Measurements from ENCODE around the gene AMBN.
A peak's percentile ranks its signal among the peaks of the same experiment; 100 is the strongest.
"Not testable (repeated sequence)": the region's sequence is repeated elsewhere in the genome, so short reads cannot be mapped to it uniquely, and the experiment has no call there.

The AMBN gene

GRCh38 chr4:70632028-70632427 lies 40.0 kb downstream of the AMBN start:
- H3K27ac ChIP-seq: no peak overlapping the region
- H3K9me3 ChIP-seq: no peaks in the 10 kb centered on the region
- intact Hi-C loops (cut with DNase I; ENCODE audit: low total_unique reads): no loop called here
- no peak overlapping the region for H3K4me3 ChIP-seq
- H3K4me1 ChIP-seq: peaks cover 0 to 7% (median under 1%) of the 10 kb centered on the region in 4 donors
- TF ChIP-seq, protein P1, sequence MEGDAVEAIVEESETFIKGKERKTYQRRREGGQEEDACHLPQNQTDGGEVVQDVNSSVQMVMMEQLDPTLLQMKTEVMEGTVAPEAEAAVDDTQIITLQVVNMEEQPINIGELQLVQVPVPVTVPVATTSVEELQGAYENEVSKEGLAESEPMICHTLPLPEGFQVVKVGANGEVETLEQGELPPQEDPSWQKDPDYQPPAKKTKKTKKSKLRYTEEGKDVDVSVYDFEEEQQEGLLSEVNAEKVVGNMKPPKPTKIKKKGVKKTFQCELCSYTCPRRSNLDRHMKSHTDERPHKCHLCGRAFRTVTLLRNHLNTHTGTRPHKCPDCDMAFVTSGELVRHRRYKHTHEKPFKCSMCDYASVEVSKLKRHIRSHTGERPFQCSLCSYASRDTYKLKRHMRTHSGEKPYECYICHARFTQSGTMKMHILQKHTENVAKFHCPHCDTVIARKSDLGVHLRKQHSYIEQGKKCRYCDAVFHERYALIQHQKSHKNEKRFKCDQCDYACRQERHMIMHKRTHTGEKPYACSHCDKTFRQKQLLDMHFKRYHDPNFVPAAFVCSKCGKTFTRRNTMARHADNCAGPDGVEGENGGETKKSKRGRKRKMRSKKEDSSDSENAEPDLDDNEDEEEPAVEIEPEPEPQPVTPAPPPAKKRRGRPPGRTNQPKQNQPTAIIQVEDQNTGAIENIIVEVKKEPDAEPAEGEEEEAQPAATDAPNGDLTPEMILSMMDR (IDR thresholded peaks at IDR 0.05): no peak
- no peaks in the 10 kb centered on the region for H3K27me3 ChIP-seq
- DNase-seq: no peak
- no peaks in the 10 kb centered on the region for H3K36me3 ChIP-seq

GRCh38 chr4:70634482-70634881 lies 42.4 kb downstream of the AMBN start:
- H3K4me1 ChIP-seq: peaks cover 0 to 17% (median 2%) of the 10 kb centered on the region in 4 donors
- intact Hi-C loops (cut with DNase I; ENCODE audit: low total_unique reads): no loop called here
- no peaks in the 10 kb centered on the region for H3K36me3 ChIP-seq
- DNase-seq: no peak
- no peaks in the 10 kb centered on the region for H3K9me3 ChIP-seq
- no peak overlapping the region for H3K27ac ChIP-seq
- no peak overlapping the region for H3K4me3 ChIP-seq
- TF ChIP-seq, protein P1 (IDR thresholded peaks at IDR 0.05): no peak
- H3K27me3 ChIP-seq: no peaks in the 10 kb centered on the region

DNA sequence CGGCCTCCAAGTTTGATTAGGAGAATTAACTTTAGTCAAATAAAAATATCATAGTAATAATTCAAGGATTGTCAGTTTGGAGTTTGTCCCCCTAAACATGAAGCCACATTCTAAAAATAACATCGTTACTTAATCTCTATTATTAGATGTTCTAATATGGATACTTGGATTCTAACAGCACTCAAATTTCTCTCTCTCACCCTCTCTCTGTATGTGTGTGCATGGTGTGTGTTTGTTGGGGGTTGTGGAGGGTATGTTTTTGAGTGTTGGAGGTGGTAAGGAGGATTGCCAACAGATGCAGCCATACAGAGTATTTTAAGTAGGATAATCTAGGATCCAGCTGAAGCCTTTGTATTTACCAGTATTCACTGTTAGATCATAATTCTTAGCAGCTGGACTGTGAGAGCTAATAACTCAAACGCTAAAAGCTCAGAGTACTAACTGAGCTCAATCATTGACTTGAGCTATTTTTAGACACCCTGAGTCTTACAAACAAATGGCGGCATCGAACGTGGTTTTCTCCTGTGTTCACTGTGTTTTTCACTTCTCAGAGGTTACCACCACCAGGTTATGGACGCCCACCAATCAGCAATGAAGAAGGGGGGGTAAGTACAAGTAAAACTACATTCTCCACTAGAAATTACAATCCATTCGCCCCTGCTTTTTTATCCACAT lies 45.3 kb downstream of the AMBN start:
- H3K4me3 ChIP-seq: peak overlapping the region; percentile 7 to 23
- H3K27me3 ChIP-seq: no peaks in the 10 kb centered on the region
- H3K4me1 ChIP-seq: peaks cover 0 to 17% (median 2%) of the 10 kb centered on the region in 4 donors
- TF ChIP-seq, protein P1 (IDR thresholded peaks at IDR 0.05): no peak
- peak overlapping the region; percentile 55 to 59 for H3K27ac ChIP-seq
- intact Hi-C loops (cut with DNase I; ENCODE audit: low total_unique reads): no loop called here
- DNase-seq: no peak
- H3K9me3 ChIP-seq: no peaks in the 10 kb centered on the region
- H3K36me3 ChIP-seq: no peaks in the 10 kb centered on the region

GRCh38 chr4:70640192-70640591 lies 48.1 kb downstream of the AMBN start:
- intact Hi-C loops (cut with DNase I; ENCODE audit: low total_unique reads): no loop called here
- TF ChIP-seq, protein P1 (IDR thresholded peaks at IDR 0.05): no peak
- H3K27ac ChIP-seq: no peak overlapping the region

DNA sequence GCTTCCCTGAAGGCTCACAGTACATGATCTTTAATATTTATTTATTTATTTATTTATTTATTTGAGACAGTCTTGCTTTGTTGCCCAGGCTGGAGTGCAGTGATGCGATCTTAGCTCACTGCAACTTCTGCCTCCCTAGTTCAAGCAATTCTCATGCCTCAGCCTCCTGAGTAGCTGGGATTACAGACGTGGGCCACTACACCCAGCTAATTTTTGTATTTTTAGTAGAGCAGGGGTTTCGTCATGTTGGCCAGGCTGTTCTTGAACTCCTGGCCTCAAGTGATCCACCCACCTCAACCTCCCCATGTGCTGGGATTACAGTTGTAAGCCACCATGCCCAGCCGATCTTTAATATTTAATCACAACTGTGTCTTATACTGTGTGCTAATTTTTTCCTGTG lies 58.7 kb downstream of the AMBN start:
- H3K4me3 ChIP-seq; H3K27me3 ChIP-seq; H3K27ac ChIP-seq; H3K36me3 ChIP-seq; intact Hi-C loops (cut with DNase I; ENCODE audit: low total_unique reads); H3K4me1 ChIP-seq; H3K9me3 ChIP-seq; DNase-seq: not testable (repeated sequence)

More at GRCh38 chr4:70640192-70640591, 48.1 kb downstream of the AMBN start:
- H3K4me3 ChIP-seq: no peak overlapping the region
- no peaks in the 10 kb centered on the region for H3K27me3 ChIP-seq
- H3K9me3 ChIP-seq: no peaks in the 10 kb centered on the region
- H3K4me1 ChIP-seq: peaks cover 0 to 17% (median 2%) of the 10 kb centered on the region in 4 donors
- no peak for DNase-seq
- H3K36me3 ChIP-seq: no peaks in the 10 kb centered on the region

DNA sequence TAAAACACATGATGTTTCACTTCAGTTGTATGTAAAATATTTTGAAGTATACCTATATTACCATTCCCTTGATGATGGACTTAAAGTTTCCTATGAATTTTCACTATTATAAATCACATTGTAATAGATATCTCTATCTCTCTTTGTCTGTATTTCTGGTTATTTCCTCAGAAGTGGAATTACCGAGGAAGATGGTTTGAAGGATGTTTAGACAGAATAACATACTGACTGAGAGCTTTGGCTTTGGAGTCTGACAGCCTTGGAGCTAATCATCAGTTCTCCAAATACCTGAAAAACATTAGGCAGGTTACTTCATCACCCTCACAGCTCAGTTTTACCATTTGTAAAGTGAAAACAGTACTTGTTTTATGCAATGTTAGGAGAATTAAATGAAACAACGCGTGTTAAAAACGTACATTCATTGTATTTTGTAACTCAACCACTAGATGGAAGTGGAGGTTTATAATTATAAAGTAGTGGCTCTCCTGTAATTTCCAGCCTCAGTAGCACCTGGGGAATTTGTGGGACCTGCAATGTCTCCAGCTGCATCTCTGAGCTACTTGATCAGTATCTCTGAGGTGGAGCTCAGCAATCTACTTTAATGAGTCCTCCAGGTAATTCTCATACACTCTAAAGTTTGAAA lies 59.9 kb downstream of the AMBN start:
- DNase-seq: no peak
- H3K4me3 ChIP-seq: no peak overlapping the region
- H3K27ac ChIP-seq: no peak overlapping the region
- no peaks in the 10 kb centered on the region for H3K9me3 ChIP-seq
- peaks cover 0 to 3% of the 10 kb centered on the region in 2 donors for H3K27me3 ChIP-seq
- TF ChIP-seq, protein P1 (IDR thresholded peaks at IDR 0.05): peak; percentile 47 to 63
- intact Hi-C loops (cut with DNase I; ENCODE audit: low total_unique reads): no loop called here
- H3K36me3 ChIP-seq: no peaks in the 10 kb centered on the region
- no peaks in the 10 kb centered on the region for H3K4me1 ChIP-seq

All from tibial artery (tissue), 4 donors.